ENCODE measurements around the gene PHLDB1.

DNA sequence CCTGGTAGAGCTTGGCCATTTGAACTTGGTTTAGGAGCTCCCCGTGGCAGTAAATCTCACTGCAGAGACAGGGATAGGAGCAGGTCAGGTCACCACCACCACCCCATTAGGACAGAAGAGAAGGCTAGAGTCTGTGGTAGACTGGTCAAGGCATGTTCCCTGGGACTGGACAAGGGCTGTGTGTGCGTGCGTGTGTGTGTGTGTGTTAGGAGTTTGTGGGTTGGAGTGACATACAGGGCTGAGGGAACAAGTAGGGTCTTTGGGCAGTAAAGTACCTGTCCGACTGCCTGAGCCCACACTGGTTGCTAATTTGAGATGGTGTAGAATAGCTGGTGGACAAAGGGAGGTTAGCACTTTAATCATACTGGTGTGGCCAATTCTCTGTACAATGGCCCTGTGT is 56.0 kb downstream of the PHLDB1 start:
- TF ChIP-seq EZH2phosphoT487 (IDR thresholded peaks at IDR 0.05; ENCODE audit: borderline replicate concordance, low read length) = no peak
- no peak for TF ChIP-seq CTCF (IDR thresholded peaks at IDR 0.05; ENCODE audit: low read depth, low read length, poor library complexity, severe bottlenecking)
